PFSK-1 (cell line): ENCODE measurements around the gene LAS1L.

Experiments
- FOXP2 ChIP-seq: optimal IDR thresholded peaks from 2 replicates; pipeline ENCODE3; 2011; ENCODE audit warnings: borderline replicate concordance, control low read depth, inconsistent platforms; ENCODE audit not compliant: insufficient read depth; ENCODE audit errors: extremely low read length, extremely low read depth
- POLR2AphosphoS5 ChIP-seq: IDR thresholded peaks from 2 replicates; pipeline ENCODE4 v1.6.1; 2012; ENCODE audit warnings: low read depth, mild to moderate bottlenecking, control low read depth, low read length, moderate library complexity
- REST ChIP-seq, 2 experiments: IDR thresholded peaks; 2 replicates each; pipeline versions ENCODE4 v1.6.1 to v1.8.0; 2011 to 2012; ENCODE audit warnings: low read depth in 2 of 2, low read length in 2 of 2, control low read depth in 1 of 2, inconsistent platforms in 1 of 2, mild to moderate bottlenecking in 1 of 2, moderate library complexity in 1 of 2; ENCODE audit not compliant: insufficient read depth in 1 of 2
- SIN3A ChIP-seq: IDR thresholded peaks from 2 replicates; pipeline ENCODE4 v1.6.1; 2012; ENCODE audit warnings: mild to moderate bottlenecking, low read length, moderate library complexity, borderline replicate concordance; ENCODE audit not compliant: insufficient read depth
- TAF1 ChIP-seq: IDR thresholded peaks from 2 replicates; pipeline ENCODE4 v1.6.1; 2012; ENCODE audit warnings: low read length, control low read depth, borderline replicate concordance; ENCODE audit not compliant: insufficient read depth

LAS1L gene

GRCh38 chrX:65528705-65529340 is 5.8 kb downstream of the LAS1L start:
- TF ChIP-seq TAF1 (no peak), SIN3A (no peak), FOXP2 (no peak), POLR2AphosphoS5 (no peak), REST (IDR thresholded peaks at IDR 0.05; ENCODE audit: insufficient read depth in 1 of 2, low read depth in 2 of 2, low read length in 2 of 2) (no peak)

GRCh38 chrX:65528293-65528692 is 6.3 kb downstream of the LAS1L start:
- no peak for TF ChIP-seq TAF1
- TF ChIP-seq SIN3A, result no peak
- TF ChIP-seq REST (IDR thresholded peaks at IDR 0.05; ENCODE audit: insufficient read depth in 1 of 2, low read depth in 2 of 2, low read length in 2 of 2), result no peak
- no peak for TF ChIP-seq FOXP2
- TF ChIP-seq POLR2AphosphoS5, result no peak

- TF ChIP-seq SIN3A, result no peak
- no peak for TF ChIP-seq REST (IDR thresholded peaks at IDR 0.05; ENCODE audit: insufficient read depth in 1 of 2, low read depth in 2 of 2, low read length in 2 of 2)
- TF ChIP-seq TAF1, result no peak
- no peak for TF ChIP-seq FOXP2
- TF ChIP-seq POLR2AphosphoS5, result no peak
Measured at GRCh38 chrX:65524139-65524538, 10.4 kb downstream of the LAS1L start.

- TF ChIP-seq FOXP2, result no peak
Measured at GRCh38 chrX:65522739-65523372, 11.7 kb downstream of the LAS1L start.

GRCh38 chrX:65517923-65518322 is 16.7 kb downstream of the LAS1L start:
- TF ChIP-seq SIN3A, result no peak
- no peak for TF ChIP-seq POLR2AphosphoS5
- TF ChIP-seq TAF1, result no peak
- no peak for TF ChIP-seq FOXP2
- no peak for TF ChIP-seq REST (IDR thresholded peaks at IDR 0.05; ENCODE audit: insufficient read depth in 1 of 2, low read depth in 2 of 2, low read length in 2 of 2)
